Measurements from ENCODE around the gene CHRM4.
"Not testable (repeated sequence)": the region's sequence is repeated elsewhere in the genome, so short reads cannot be mapped to it uniquely, and the experiment has no call there.

The CHRM4 gene

DNA sequence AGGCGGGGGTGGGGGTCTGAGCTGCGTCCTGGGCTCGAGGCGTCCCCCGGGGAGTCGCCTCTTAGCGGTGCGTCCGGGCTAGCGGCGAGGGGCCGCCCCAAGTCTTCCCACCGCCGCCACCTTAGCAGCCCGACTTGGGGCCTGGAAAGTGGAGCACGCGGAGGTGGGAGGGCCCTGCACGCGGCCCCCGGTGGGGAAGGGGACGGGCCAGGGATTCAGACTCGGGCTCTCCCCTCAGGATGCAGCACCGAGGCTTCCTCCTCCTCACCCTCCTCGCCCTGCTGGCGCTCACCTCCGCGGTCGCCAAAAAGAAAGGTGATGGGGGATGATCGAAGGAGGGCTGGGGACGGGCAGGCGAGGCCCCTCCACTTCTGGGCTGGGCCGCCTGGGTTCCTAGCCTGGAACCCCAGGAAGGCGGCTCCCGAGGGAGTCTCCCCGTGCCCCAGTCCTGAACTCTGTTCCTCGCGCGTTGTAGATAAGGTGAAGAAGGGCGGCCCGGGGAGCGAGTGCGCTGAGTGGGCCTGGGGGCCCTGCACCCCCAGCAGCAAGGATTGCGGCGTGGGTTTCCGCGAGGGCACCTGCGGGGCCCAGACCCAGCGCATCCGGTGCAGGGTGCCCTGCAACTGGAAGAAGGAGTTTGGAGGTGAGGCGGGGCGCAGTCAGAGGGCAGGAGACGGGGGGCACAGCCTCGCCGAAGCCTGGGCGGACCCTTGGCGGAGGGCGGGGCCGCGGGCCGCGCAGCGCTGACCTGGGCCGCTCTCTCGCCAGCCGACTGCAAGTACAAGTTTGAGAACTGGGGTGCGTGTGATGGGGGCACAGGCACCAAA, 9.5 kb downstream of the CHRM4 start:
- DNase-seq: no peak

DNA sequence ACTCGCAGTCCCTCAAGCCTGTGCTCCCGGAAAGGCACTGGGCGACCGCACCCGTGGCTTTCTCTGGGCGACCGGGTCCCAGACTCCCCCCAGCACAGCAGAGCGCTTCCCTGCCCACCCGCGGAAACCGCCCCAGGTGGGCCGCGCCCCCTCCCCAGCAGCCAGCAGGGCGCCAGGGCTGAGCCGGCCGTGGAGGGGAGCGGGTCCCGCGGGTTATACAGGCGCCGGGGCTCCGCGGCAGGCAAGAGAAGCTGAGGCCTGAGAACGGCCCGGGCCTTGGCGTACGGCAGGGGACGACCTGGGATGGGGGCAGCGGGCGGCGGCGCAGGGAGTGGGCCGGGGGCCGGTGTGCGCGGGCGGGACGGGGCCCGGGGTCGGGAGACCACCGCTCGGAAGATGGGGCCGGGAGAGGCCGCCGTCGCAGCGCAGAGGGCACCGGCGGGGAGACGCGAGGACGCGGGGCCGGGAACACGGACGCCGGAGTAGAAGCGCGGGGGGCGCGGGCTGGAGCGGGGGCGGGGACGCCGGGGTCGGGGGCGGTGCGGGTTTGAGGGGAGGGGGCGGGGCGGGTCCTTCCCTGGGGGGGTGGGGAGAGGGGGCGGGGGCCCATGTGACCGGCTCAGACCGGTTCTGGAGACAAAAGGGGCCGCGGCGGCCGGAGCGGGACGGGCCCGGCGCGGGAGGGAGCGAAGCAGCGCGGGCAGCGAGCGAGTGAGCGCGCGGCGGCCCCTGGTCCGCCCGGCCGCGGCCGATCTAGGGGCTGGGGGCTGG, 10.3 kb downstream of the CHRM4 start, which contains the start of gene MDK:
Gene MDK, plus strand, starts transcription at position 622 of the 771 bp plus-strand sequence. CDS start 389 bp downstream, outside the sequence.
- no peak for DNase-seq

DNA sequence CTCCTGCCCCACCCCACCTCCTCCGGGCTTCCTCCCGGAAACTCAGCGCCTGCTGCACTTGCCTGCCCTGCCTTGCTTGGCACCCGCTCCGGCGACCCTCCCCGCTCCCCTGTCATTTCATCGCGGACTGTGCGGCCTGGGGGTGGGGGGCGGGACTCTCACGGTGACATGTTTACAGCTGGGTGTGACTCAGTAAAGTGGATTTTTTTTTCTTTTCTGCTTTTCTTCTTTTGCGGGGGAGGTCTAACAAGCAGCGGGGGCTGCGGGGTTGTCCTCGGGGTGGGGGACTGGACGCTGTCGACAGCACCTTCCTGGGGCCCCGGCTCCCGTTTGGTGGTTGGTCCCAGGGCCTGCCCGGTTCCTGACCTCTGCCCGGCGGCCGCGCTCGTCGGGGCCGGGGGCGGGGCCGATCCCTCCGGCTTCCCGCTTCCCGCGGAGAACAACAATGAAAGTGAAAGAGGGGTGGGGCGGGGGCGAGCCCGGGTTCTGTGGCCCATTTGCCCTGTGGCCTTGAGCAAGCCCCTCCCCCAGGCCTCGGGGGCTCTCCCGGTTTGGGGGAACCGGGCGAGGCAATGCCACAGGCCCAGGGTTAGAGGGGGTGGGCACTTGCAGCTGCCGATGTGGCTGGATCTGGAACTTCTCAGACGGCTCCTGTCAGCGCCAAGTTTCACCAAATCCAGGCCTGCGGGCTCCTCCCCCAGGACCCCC, 11.1 kb downstream of the CHRM4 start:
- DNase-seq: no peak

DNA sequence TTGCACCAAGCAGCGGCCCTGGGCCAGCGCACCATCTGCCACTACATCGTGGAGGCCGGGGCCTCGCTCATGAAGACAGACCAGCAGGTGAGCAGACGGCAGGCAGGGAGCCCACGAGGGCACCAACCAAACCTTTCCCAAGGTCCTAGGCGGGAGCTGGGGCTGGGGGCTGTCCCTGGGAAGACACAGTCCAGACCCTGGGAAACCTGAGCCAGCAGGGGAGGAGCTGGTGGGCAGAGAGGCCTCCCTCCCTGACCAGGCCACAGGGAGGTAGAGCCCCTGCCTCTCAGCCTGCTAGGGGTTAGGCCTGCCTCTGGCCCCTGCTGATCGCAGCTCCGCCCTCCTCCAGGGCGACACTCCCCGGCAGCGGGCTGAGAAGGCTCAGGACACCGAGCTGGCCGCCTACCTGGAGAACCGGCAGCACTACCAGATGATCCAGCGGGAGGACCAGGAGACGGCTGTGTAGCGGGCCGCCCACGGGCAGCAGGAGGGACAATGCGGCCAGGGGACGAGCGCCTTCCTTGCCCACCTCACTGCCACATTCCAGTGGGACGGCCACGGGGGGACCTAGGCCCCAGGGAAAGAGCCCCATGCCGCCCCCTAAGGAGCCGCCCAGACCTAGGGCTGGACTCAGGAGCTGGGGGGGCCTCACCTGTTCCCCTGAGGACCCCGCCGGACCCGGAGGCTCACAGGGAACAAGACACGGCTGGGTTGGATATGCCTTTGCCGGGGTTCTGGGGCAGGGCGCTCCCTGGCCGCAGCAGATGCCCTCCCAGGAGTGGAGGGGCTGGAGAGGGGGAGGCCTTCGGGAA, 11.9 kb downstream of the CHRM4 start:
- DNase-seq: not testable (repeated sequence)

DNA sequence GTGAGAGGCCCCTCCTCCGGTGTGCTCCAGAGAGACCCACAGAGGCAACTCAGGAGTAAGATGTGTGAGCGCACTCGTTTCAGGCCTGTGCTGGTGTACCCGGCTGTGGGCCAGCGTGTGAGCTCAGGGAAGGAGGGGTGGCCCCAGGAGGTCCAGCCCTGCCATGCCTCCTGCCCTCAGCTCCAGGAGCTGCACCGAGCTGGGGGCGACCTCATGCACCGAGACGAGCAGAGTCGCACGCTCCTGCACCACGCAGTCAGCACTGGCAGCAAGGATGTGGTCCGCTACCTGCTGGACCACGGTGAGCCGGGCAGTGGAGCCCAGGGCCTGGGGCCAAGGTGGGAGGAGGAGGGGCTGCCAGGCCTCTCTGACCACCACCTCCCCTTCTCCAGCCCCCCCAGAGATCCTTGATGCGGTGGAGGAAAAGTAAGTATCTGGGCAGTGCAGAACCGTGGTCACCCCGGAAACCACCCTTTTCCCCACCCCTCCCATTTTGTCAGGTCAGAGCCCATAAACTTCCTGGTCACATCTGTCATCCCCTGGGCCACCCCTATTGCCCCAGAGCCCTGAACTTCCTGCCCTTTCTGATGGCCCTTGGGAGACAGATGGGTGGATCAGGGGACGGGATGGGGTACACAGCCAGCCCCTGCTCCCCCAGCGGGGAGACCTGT, 12.6 kb downstream of the CHRM4 start:
- no peak for DNase-seq

DNA sequence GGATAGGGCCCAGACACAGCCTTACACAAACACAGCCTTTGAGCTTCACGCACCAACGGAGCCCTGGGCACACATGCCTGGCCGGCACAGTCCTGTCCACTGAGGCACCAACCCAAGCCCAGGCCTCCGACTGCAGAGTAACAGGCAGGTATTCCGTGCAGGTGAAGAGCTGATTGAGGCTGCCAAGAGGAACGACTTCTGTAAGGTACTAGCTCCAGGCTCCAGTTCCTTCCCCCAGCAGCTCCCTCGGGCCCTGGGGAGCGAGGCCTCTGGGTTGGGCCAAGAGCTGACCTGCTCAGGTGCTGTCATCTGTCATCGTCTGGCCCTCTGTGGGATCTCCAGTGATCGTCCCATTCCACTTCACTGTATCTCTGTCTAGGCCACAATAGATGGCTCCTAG, 13.3 kb downstream of the CHRM4 start:
- no peak for DNase-seq

DNA sequence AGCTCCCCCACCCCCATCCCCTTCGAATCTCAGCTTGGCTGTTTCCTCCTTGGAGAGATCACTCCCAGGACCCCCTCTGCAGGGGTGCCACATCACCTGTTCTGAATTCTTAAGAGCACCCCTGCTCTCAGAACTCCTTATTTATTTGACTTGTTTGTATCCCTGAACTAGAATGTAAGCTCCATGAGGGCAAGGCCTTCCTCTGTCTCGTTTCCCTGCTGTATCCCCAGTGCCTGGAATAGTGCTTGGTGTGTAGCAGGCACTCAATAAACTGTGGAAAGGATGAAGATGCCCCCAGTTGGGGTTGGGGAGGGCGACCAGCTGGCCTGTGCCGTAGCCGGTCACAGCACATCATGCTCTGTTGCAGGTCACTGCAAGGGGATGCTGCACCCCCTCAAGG, 13.7 kb downstream of the CHRM4 start:
- DNase-seq: no peak

DNA sequence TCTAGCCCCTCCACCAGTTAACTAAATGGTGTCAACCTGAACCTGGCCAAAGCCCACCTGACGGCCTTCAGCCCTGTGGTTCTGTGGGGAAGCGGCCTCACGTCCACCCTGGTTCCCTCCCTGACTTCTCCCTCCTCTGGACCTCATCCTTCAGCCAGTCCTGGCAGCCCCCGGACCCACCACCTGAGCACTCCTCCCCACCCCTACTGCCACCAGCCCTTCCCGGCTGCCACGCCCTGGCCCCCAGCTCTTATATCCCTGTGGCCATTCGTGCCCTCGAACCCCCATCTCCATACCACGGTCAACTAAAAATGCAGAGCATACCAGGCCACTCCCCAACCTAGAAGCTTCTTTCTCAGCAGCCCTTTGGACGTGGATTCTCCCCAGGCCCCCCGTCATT, 14.3 kb downstream of the CHRM4 start:
- no peak for DNase-seq

DNA sequence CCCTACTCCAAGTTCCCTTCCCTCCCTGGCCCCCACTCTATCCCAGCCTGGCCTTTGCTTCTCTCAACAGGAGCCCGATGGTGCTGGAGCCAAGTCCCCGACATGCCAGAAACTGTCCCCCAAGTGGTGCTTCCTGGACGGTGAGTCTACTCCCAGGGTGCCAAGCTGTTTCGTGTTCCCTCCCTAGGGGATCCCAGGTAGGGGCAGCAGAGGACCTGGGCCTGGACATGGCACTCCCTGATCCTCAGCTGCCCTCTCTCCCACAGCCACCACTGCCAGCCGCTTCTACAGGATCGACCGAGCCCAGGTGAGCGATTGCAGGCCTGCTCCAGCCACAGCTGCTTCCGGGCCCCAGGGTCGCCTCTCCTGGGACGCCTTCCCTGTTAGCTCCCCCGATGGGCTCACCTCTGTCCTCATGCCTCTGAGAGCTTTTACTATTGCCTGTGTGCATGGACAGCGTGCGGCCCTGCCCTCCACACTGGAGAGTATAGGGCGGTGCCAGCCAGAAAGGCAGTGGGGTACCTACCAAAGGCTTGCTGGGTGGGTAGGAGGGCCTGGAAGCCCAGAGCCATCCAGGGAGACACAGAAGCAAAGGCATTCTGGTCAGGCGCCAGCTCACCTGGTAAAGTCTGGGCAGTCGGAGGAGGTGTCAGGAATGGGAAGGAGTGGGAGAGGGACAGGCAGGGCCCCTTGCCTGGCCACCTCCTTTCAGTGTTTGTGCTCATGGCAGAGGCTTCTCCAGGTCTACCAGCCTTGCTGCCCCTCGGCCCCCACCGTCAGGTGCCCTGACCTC, 15.1 kb downstream of the CHRM4 start:
- DNase-seq: no peak

DNA sequence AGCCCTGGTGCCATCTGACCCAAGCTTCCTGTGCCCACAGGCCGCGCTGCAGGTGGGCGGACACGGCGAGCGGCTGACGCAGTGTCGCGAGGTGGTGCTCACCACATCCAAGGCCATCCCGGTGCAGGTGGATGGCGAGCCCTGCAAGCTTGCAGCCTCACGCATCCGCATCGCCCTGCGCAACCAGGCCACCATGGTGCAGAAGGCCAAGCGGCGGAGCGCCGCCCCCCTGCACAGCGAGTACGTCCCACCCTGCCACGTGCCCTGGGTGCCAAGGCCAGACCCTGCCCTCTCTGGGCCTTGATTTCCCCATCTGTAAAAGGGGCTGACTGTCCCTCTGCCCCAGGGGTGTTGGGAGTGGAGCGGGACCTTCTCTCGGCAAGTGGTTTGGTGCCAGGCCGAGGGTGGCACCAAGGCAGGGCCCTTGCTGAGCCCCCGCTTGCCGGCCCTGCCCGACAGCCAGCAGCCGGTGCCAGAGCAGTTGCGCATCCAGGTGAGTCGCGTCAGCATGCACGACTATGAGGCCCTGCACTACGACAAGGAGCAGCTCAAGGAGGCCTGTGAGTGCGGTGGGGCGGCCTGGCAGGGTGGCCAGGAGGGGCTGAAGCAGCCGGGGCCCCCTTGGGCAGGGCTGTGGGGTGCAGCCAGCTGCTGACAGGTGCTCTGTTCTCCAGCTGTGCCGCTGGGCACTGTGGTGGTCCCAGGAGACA, 16.0 kb downstream of the CHRM4 start:
- DNase-seq: no peak

DNA sequence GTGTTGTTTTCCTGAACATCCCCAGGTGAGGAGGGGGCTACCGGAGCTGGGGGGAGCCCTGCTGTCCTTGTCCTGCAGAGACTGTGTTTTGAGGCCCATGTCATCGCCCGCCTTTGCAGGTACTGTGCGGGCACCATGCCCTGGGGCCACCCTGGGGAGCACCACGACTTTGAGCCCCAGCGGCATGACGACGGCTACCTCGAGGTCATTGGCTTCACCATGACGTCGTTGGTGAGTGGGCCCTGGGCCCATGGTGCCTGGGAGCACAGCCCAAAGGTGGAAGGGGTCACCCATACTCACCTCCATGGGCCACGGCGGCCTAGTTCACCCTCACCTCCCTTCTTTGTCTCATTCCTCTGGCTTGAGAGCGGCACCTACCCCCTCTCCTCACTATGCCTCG, 16.8 kb downstream of the CHRM4 start:
- DNase-seq: no peak

DNA sequence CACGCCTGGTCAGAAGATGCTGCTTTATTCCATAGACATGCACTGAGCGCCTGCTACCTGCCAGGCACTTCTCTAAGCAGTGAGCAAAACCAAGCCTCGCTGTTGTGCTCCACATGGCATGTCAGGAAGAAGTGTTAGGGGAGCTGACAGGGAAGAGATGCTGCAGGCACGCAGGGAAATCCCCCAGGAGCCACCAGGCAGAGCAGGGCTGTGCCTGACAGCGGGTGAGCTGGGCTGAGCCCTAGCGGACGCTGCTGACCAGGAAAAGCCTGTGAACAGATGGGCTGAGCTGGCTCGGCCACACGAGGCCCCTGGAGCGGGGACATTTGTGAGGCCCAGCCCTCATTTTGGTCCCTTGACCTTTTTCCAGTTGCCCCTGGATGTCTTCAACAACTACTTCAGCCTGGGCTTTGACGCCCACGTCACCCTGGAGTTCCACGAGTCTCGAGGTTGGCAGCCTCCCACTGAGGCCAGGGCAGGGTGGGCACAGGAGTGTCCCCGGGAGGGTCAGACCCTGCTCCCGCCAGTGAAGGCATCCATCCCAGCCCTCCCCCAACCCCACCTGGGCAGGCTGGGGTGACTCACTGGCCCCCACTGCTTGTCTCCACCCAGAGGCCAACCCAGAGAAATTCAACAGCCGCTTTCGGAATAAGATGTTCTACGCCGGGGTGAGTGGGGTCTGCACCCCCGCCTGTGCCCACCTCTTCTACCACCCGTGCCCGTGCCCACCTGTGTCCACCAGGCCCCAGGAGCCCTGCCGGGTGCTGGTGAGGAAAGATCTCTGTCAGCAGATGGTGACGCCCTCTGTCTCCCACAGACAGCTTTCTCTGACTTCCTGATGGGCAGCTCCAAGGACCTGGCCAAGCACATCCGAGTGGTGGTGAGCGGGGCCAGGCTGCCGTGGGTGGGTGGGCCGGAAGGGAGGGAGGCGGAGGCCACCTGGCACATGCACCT, 17.5 kb downstream of the CHRM4 start:
- no peak for DNase-seq

DNA sequence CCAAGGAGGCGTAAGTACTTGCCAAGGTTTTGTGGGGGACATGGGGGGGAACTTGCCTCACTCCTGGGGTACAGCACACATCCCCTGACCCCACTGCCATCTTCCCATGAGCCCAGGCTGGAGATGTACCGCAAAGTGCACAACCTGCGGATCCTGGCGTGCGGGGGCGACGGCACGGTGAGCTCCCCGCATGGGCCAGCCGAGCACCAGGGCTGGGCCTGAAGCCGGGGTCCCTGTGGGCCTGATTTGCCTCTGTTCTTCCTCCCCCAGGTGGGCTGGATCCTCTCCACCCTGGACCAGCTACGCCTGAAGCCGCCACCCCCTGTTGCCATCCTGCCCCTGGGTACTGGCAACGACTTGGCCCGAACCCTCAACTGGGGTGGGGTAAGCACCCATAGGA, 19.1 kb downstream of the CHRM4 start:
- not testable (repeated sequence) for DNase-seq

DNA sequence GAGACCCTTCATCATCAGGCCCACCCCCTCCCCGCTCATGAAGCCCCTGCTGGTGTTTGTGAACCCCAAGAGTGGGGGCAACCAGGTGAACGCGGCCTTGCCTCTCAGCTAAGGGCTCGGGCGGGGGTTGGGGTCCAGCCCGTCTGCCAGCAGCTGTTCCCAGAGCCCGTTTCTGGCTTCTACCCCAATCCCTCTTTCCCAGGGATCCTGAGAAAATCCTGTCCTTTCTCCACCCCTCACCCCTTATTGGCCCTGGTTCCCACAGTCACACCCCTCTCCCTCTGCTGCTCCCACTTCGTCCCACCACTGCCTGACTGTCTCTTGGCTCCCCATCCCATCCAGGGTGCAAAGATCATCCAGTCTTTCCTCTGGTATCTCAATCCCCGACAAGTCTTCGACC, 19.5 kb downstream of the CHRM4 start:
- no peak for DNase-seq

DNA sequence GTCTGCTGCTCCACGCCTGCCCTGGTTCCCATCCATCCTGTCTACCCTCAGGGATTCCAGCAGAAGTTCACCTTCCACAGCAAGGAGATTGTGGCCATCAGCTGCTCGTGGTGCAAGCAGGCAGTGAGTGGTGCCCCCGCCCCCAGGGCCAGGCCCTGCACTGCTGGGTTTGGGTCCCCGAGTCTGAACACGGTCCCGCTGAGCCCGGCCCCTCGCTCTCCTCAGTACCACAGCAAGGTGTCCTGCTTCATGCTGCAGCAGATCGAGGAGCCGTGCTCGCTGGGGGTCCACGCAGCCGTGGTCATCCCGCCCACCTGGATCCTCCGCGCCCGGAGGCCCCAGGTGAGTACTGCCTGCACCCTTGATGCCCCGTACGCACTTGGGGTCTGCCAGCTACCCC, 20.3 kb downstream of the CHRM4 start:
- DNase-seq: not testable (repeated sequence)

DNA sequence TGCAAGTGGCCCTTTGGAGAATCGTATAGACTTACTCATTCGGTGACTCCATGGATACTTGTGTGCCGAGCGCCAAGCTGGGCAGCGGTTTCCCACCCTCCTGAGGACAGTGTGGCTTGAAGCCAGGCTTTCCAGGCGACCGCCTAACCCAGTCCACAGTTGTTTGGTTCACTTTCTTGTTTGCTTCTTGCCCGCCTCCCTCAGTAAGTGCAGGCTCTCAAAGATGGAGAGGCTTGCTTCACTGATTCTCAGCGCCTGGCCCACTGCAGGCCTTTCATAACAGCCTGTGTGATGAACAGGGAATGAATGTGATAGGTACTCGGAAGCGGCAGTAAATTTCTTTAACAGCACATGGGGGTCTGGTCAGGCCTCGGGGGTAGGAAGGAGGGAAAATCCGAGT, 21.3 kb downstream of the CHRM4 start:
- DNase-seq: no peak

DNA sequence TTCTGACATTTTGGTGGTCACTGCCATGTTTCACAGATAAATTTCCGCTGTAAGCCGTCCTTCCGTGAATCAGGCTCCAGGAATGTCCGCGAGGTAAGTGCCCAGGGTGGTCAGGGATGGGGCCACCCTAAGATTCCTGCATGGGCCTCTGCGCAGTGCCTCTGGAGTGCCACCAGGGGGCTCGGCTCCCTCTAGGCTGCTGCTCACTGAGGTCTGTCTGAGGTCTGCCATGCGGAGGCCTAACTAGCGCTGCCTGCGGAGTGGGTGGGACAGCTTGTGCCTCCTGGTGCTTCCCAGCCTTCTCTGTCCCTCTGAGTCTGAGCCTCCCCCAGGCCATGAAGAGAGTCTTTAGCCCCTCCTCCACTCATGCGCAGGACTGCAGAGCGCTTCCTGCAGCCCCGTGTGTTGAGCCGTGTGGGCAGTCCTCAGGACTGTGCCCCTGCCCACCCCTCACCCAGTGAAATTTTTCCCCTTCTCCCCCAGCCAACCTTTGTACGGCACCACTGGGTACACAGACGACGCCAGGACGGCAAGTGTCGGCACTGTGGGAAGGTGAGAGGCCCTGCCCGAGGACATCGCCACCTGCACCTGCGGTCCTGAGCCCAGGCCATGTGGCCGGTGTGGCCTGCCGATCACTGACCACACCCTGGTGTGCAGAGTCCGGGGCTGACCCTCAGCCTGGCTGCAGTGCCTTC, 22.0 kb downstream of the CHRM4 start:
- peak; percentile 37 for DNase-seq

DNA sequence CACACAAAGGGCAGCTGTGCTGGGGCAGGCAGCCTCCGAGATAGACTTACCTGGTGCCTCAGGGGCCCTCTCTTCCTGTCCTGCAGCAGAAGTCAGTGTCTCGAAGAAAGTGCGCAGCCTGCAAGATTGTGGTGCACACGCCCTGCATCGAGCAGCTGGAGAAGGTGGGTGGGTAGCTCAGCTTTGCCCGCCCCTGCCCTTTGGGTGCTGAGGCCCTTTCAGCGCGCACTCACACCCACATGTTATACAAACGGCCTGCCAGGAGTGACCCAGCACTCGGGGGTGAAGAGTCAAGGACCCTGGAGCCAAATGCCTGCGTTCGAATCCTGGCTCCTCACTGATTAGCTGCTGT, 23.7 kb downstream of the CHRM4 start:
- no peak for DNase-seq

Data from activated CD4-positive, alpha-beta T cell treated with anti-CD3 and anti-CD28 coated beads for 1 hour (primary cell).